ENCODE results near the gene BPI. TPM values are rescaled to one million over a fixed set of nuclear protein-coding genes. Genes with fewer than 3 reads are reported as not detected.

The BPI gene
- total RNA-seq, 2 experiments from 2014 or later = not detected

DNA sequence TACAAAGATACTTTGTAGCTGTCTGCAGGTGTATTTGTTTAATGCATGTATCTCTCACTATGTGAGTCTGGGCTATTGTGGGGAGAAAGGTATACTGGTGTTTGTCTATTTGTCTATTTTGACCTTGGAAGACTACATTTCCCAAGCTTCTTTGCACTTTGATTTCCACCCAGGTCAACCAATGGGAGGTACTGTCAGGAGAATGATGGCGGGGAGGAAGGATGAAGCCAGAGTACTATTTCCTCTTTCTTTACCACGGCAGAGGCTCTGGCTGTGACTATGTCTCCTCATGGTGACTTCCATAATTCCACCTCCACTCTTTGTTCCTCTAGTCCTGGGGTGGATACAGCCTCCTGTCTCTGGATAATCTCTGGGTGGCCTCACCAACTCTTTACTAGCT is 65.4 kb downstream of the BPI start:
- no peaks in the 10 kb centered on the region for H3K79me2 ChIP-seq (ENCODE audit: insufficient read depth, low read depth, low read length)
- H3K9me2 ChIP-seq (ENCODE audit: insufficient read depth, low read length) = no peaks in the 10 kb centered on the region
- H3K4me1 ChIP-seq (ENCODE audit: insufficient read depth, low read length, poor library complexity, severe bottlenecking) = no peaks in the 10 kb centered on the region
- BruUV-seq (replicated peaks) = no TSS peak
- intact Hi-C loops (cut with micrococcal nuclease; ENCODE audit: unreplicated experiment) = no loop called here
- DNase-seq (ENCODE audit: low spot score) = peak; percentile 43
- ChIA-PET CTCF (ENCODE audit: unreplicated experiment) (no interaction called here), POLR2A (no interaction called here)
- H3K36me3 ChIP-seq (ENCODE audit: insufficient read depth, low read length) = no peaks in the 10 kb centered on the region
- peak overlapping the region; percentile 31 for H3K4me3 ChIP-seq (ENCODE audit: low read depth, low read length, poor library complexity, severe bottlenecking)
- no peaks in the 10 kb centered on the region for H4K20me1 ChIP-seq (ENCODE audit: insufficient read depth, low read length)
- peak overlapping the region; percentile 63 for H3K4me2 ChIP-seq (ENCODE audit: low read length)
- no peak for TF ChIP-seq EZH2phosphoT487 (IDR thresholded peaks at IDR 0.05; ENCODE audit: borderline replicate concordance, low read depth, low read length)
- TF ChIP-seq, protein P1, sequence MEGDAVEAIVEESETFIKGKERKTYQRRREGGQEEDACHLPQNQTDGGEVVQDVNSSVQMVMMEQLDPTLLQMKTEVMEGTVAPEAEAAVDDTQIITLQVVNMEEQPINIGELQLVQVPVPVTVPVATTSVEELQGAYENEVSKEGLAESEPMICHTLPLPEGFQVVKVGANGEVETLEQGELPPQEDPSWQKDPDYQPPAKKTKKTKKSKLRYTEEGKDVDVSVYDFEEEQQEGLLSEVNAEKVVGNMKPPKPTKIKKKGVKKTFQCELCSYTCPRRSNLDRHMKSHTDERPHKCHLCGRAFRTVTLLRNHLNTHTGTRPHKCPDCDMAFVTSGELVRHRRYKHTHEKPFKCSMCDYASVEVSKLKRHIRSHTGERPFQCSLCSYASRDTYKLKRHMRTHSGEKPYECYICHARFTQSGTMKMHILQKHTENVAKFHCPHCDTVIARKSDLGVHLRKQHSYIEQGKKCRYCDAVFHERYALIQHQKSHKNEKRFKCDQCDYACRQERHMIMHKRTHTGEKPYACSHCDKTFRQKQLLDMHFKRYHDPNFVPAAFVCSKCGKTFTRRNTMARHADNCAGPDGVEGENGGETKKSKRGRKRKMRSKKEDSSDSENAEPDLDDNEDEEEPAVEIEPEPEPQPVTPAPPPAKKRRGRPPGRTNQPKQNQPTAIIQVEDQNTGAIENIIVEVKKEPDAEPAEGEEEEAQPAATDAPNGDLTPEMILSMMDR (conservative IDR thresholded peaks at IDR 0.05; ENCODE audit: low read length) = no peak
- no peaks in the 10 kb centered on the region for H3K9me3 ChIP-seq (ENCODE audit: low read length)
- no peak overlapping the region for H3K27ac ChIP-seq (ENCODE audit: low read depth, low read length, poor library complexity, severe bottlenecking)
- peak overlapping the region; percentile 98 for H2AFZ ChIP-seq (ENCODE audit: low read length)

DNA sequence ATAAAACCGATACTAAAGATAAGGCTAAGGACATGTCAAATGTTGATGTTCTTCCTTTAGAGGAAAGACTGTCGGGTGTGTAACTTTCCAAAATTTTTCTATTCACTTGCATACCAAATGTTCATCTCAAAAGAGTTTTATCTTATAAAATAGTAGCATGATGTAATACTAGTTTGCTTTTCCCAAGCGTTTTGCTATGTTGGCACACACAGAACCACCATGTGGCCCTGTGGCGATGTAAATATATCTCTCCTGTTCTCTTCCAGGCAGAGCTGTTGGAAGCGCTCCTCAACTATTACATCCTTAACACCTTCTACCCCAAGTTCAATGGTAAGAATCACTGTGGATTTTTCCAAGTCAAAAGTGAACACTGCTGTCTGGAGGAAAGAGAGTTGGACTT is 68.8 kb downstream of the BPI start:
- no peak for TF ChIP-seq EZH2phosphoT487 (IDR thresholded peaks at IDR 0.05; ENCODE audit: borderline replicate concordance, low read depth, low read length)
- TF ChIP-seq, protein P1 (conservative IDR thresholded peaks at IDR 0.05; ENCODE audit: low read length) = no peak
- ChIA-PET CTCF (ENCODE audit: unreplicated experiment) (no interaction called here), POLR2A (no interaction called here)
- Histone ChIP-seq H3K36me3 (ENCODE audit: insufficient read depth, low read length) (no peaks in the 10 kb centered on the region), H3K4me1 (ENCODE audit: insufficient read depth, low read length, poor library complexity, severe bottlenecking) (no peaks in the 10 kb centered on the region), H3K4me2 (ENCODE audit: low read length) (no peak overlapping the region), H3K9me2 (ENCODE audit: insufficient read depth, low read length) (no peaks in the 10 kb centered on the region), H3K9me3 (ENCODE audit: low read length) (no peaks in the 10 kb centered on the region), H2AFZ (ENCODE audit: low read length) (no peak overlapping the region), H3K4me3 (ENCODE audit: low read depth, low read length, poor library complexity, severe bottlenecking) (no peak overlapping the region), H3K27ac (ENCODE audit: low read depth, low read length, poor library complexity, severe bottlenecking) (no peak overlapping the region), H3K79me2 (ENCODE audit: insufficient read depth, low read depth, low read length) (no peaks in the 10 kb centered on the region), H4K20me1 (ENCODE audit: insufficient read depth, low read length) (no peaks in the 10 kb centered on the region)
- no TSS peak for BruUV-seq (replicated peaks)
- DNase-seq (ENCODE audit: low spot score) = no peak
- intact Hi-C loops (cut with micrococcal nuclease; ENCODE audit: unreplicated experiment) = no loop called here

DNA sequence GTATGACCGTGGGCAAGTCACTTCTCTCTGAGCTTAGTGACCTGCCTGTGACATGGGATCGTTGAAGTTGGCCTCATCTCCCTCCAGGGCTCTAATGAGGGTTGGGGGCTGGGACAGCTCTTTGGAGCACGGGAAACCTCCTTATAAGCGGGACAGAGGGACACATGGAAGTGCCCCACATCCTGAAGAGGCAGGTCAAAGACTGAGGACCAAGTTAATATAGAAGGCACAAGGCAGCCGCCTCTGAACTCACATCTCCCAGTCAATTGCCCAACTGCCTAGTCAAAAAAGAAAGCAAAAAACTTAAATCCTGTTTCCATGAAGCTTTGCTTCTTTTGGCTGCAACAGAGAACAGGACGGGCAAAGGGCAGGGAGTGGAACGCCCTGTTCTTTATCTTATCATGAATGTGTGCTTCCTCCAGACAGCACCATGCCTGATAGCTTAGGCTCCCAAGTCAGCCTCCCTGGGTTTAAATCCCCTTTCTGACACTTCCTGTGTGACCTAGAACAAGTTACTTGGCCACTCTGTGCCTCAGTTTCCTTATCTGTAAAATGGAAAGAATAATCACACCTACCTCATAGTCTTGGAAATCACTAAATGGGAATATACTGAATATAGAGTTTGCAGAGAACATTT is 69.4 kb downstream of the BPI start:
- no peaks in the 10 kb centered on the region for H3K4me1 ChIP-seq (ENCODE audit: insufficient read depth, low read length, poor library complexity, severe bottlenecking)
- no peak overlapping the region for H2AFZ ChIP-seq (ENCODE audit: low read length)
- H3K4me2 ChIP-seq (ENCODE audit: low read length) = no peak overlapping the region
- POLR2A ChIA-PET = no interaction called here
- BruUV-seq (replicated peaks) = no TSS peak
- H3K79me2 ChIP-seq (ENCODE audit: insufficient read depth, low read depth, low read length) = no peaks in the 10 kb centered on the region
- H3K36me3 ChIP-seq (ENCODE audit: insufficient read depth, low read length) = no peaks in the 10 kb centered on the region
- H3K27ac ChIP-seq (ENCODE audit: low read depth, low read length, poor library complexity, severe bottlenecking) = no peak overlapping the region
- no peaks in the 10 kb centered on the region for H3K9me2 ChIP-seq (ENCODE audit: insufficient read depth, low read length)
- CTCF ChIA-PET (ENCODE audit: unreplicated experiment) = no interaction called here
- intact Hi-C loops (cut with micrococcal nuclease; ENCODE audit: unreplicated experiment) = no loop called here
- H4K20me1 ChIP-seq (ENCODE audit: insufficient read depth, low read length) = no peaks in the 10 kb centered on the region
- no peak overlapping the region for H3K4me3 ChIP-seq (ENCODE audit: low read depth, low read length, poor library complexity, severe bottlenecking)
- TF ChIP-seq EZH2phosphoT487 (IDR thresholded peaks at IDR 0.05; ENCODE audit: borderline replicate concordance, low read depth, low read length) = no peak
- TF ChIP-seq, protein P1 (conservative IDR thresholded peaks at IDR 0.05; ENCODE audit: low read length) = no peak
- H3K9me3 ChIP-seq (ENCODE audit: low read length) = no peaks in the 10 kb centered on the region
- DNase-seq (ENCODE audit: low spot score) = no peak

All from OCI-LY7 (cell line).